A549 (cell line): Measurements from ENCODE around the gene LRRC72.

Experiments used
- POLR2A ChIP-seq: IDR thresholded peaks from 2 replicates; pipeline ENCODE4 v1.6.1; 2012; ENCODE audit warnings: mild to moderate bottlenecking, low read length
- TF ChIP-seq, protein P1 (sequence below): fragments of >200 bp; sonication (Bioruptor Twin); formaldehyde crosslinking; IDR thresholded peaks from 3 replicates; pipeline ENCODE4 v1.5.1; 2016

DNA sequence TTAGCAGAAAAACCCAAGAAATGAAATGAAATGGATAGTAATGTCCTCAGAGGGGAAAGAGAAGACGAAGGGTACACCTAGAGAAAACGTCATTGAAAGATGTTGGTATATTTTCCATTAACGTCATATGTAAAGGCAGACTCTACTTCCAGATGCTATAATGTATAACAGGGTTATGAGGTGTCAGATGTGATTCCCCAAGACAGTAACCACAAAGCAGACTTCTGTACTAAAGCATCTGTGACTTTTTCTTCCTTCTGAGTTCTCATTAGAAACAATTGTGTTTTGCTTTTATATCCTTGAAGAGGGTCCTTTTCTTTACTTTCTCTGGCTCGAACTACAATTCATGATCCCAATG is 37.4 kb downstream of the LRRC72 start:
- TF ChIP-seq POLR2A: no peak
- TF ChIP-seq, protein P1, sequence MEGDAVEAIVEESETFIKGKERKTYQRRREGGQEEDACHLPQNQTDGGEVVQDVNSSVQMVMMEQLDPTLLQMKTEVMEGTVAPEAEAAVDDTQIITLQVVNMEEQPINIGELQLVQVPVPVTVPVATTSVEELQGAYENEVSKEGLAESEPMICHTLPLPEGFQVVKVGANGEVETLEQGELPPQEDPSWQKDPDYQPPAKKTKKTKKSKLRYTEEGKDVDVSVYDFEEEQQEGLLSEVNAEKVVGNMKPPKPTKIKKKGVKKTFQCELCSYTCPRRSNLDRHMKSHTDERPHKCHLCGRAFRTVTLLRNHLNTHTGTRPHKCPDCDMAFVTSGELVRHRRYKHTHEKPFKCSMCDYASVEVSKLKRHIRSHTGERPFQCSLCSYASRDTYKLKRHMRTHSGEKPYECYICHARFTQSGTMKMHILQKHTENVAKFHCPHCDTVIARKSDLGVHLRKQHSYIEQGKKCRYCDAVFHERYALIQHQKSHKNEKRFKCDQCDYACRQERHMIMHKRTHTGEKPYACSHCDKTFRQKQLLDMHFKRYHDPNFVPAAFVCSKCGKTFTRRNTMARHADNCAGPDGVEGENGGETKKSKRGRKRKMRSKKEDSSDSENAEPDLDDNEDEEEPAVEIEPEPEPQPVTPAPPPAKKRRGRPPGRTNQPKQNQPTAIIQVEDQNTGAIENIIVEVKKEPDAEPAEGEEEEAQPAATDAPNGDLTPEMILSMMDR: no peak
